GM12874 (cell line): Measurements from ENCODE around the gene FHDC1.

Source experiments
- TF ChIP-seq, protein P1 (sequence below): IDR thresholded peaks from 2 replicates; pipeline ENCODE4 v1.5.1; 2011; ENCODE audit warnings: low read depth, mild to moderate bottlenecking, control low read depth, low read length, moderate library complexity; ENCODE audit not compliant: insufficient read depth

Gene FHDC1

DNA sequence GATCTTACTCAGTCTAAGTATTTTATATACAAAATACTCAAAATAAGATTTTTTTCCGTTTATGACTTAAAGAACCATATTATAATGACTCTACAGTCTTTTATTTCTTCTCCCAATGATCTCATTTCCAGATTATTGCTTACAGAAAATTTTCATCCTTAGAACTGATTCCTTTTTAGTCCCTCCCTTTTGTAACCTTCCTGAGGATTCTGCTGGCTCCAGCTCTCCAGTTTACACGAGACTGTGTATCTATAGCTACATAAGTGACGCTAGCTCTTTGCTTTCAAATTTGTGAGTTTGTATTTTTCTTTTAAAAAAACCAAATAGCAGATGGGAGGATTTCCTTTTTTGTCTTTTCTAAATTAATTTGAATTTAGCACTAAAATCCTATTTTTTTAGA, 24.0 kb downstream of the FHDC1 start:
- TF ChIP-seq, protein P1, sequence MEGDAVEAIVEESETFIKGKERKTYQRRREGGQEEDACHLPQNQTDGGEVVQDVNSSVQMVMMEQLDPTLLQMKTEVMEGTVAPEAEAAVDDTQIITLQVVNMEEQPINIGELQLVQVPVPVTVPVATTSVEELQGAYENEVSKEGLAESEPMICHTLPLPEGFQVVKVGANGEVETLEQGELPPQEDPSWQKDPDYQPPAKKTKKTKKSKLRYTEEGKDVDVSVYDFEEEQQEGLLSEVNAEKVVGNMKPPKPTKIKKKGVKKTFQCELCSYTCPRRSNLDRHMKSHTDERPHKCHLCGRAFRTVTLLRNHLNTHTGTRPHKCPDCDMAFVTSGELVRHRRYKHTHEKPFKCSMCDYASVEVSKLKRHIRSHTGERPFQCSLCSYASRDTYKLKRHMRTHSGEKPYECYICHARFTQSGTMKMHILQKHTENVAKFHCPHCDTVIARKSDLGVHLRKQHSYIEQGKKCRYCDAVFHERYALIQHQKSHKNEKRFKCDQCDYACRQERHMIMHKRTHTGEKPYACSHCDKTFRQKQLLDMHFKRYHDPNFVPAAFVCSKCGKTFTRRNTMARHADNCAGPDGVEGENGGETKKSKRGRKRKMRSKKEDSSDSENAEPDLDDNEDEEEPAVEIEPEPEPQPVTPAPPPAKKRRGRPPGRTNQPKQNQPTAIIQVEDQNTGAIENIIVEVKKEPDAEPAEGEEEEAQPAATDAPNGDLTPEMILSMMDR: no peak

- TF ChIP-seq, protein P1: no peak
These were observed 25.1 kb downstream of the FHDC1 start for GRCh38 chr4:152961014-152961772.

- TF ChIP-seq, protein P1: no peak
These were observed 25.6 kb downstream of the FHDC1 start for GRCh38 chr4:152961773-152962115.

GRCh38 chr4:152962150-152962549, 26.0 kb downstream of the FHDC1 start:
- TF ChIP-seq, protein P1: no peak

GRCh38 chr4:152964335-152964734, 28.2 kb downstream of the FHDC1 start:
- TF ChIP-seq, protein P1: no peak

DNA sequence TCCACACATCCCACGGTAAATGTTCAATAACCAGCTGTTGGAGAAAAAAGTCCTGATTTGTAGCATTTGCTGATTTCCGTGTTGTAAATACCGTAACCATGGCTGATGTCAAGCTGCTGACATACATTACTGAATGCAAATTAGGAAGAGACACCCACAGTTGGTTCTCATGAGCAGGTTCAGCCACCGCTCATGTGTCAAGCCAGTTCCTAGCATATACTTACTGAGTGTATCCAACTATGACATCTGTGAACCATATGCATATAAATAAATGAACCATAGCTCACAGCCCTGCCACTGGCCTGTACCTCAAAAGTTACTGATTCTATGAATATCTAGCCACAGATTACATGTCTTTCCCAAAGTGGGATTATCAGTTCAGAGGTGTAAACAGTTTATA, 29.5 kb downstream of the FHDC1 start:
- TF ChIP-seq, protein P1: no peak

GRCh38 chr4:152967907-152968306, 31.8 kb downstream of the FHDC1 start:
- TF ChIP-seq, protein P1: no peak
